GM21447 (cell line): Measurements from ENCODE around the gene TARDBP.
"Not testable (repeated sequence)": the region's sequence is repeated elsewhere in the genome, so short reads cannot be mapped to it uniquely, and the experiment has no call there.

Experiments used
- ATAC-seq: cut with Tn5 transposase; IDR thresholded peaks from one replicate; pipeline ENCODE4 v1.9.1; 2021; ENCODE audit not compliant: unreplicated experiment

The TARDBP gene

GRCh38 chr1:11042065-11042464 is 29.6 kb downstream of the TARDBP start:
- ATAC-seq: no peak

GRCh38 chr1:11042995-11043874 is 30.8 kb downstream of the TARDBP start:
- ATAC-seq: no peak

GRCh38 chr1:11044086-11044848 is 31.8 kb downstream of the TARDBP start:
- no peak for ATAC-seq

- ATAC-seq: no peak
Observed at GRCh38 chr1:11044849-11045427, 32.5 kb downstream of the TARDBP start.

- ATAC-seq: no peak
Observed at GRCh38 chr1:11045428-11046269, 33.2 kb downstream of the TARDBP start.

GRCh38 chr1:11046270-11046566 is 33.8 kb downstream of the TARDBP start:
- no peak for ATAC-seq

GRCh38 chr1:11046625-11047365 is 34.3 kb downstream of the TARDBP start, which contains the start of gene MASP2:
TSS of gene MASP2 (minus strand) at chr1:11047239. CDS start at chr1:11047207, 32 bp downstream.
- no peak for ATAC-seq

- ATAC-seq: not testable (repeated sequence)
Observed at GRCh38 chr1:11051121-11051520, 38.7 kb downstream of the TARDBP start.

- ATAC-seq: no peak
Observed at GRCh38 chr1:11051781-11052511, 39.5 kb downstream of the TARDBP start.

- no peak for ATAC-seq
Observed at GRCh38 chr1:11052839-11053757, 40.6 kb downstream of the TARDBP start.

GRCh38 chr1:11053758-11054137 is 41.3 kb downstream of the TARDBP start:
- no peak for ATAC-seq

- no peak for ATAC-seq
Observed at GRCh38 chr1:11054181-11054580, 41.7 kb downstream of the TARDBP start.

- no peak for ATAC-seq
Observed at GRCh38 chr1:11054666-11055065, 42.2 kb downstream of the TARDBP start.

GRCh38 chr1:11055676-11056075 is 43.2 kb downstream of the TARDBP start:
- no peak for ATAC-seq

- no peak for ATAC-seq
Observed at GRCh38 chr1:11056504-11056903, 44.0 kb downstream of the TARDBP start.

GRCh38 chr1:11057477-11057876 is 45.0 kb downstream of the TARDBP start:
- no peak for ATAC-seq

- ATAC-seq: no peak
Observed at GRCh38 chr1:11058026-11058425, 45.6 kb downstream of the TARDBP start.

- no peak for ATAC-seq
Observed at GRCh38 chr1:11058595-11059154, 46.2 kb downstream of the TARDBP start.
